HG03575 (cell line): ENCODE results near the gene PAFAH2.

Source experiments
- ATAC-seq: cut with Tn5 transposase; IDR thresholded peaks from one replicate; pipeline ENCODE4 v1.9.1; 2021; ENCODE audit not compliant: unreplicated experiment, insufficient number of reproducible peaks, low FRiP score; ENCODE audit errors: extremely low read depth

Gene PAFAH2

DNA sequence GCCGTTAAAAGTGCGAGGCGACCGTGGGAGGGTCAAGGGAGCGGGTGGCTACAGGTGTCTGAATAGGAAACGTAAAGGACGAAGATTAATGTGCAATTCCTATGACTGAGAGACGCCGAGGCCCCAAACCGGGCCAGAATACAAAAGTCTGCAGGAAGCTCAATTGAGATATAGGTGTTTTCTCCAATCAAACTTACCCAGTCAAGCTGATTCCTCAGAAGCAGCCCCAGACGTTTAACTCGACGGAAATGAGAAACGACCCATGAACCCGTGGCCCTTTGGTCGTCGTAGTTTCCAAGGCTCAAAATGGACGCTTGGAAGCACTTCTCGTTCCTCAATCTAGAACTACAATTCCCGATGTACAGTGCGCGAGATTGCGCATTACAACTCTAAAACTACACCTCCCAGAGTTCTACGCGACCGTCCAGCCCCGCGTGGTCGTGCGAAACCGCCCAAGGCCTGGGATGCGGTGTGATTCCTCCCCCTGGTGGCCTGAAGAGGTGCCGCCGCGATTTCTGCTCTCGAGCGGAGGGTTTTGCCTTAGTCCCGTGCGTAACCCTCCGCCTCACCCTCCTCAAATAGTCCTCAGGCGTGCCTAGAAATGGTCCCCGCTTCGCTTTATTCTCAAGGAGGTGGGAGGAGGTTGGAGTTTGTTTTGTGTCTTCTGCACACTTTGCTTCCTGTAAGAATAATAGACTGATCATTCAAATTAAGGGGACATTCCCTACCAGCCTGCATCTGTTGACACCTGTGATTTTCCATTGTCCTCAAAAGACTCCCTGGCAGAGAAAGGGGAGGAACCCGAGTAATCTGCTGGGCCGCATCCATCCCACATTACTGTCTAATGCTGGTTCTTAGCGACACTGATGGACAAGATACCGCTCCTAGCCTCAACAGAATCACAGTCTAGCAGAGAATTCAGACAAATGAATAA, at the start of gene PAFAH2:
TSS of gene PAFAH2 (minus strand) at position 236 of the 934 bp plus-strand sequence. CDS start 7,247 bp downstream, outside the sequence.
- ATAC-seq = peak; percentile 58

DNA sequence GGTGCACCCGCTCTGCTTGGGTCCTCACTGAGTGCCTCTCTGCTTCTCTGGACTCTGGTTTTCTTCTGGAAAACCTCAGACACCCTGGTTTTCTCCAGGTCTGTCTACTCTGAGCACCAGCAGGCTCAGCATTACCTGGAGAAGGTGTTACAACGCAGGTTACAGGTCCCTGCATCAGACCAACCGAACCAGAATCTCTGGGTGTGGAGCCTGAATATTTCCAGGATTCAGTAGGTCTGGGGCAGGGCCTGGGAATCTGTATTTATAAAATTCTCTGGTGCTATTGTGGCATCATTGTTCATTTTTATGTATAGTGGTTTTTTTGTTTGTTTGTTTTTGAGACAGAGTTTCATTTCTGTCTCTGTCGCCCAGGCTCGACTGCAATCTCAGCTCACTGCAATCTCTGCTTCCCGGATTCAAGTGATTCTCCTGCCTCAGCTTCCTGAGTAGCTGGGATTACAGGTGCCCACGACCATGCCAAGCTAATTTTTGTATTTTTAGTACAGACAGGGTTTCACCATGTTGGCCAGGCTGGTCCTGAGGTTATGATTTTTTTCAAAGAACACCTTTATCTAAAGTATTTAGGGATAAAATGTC, 49.5 kb upstream of the PAFAH2 start:
- ATAC-seq = no peak

DNA sequence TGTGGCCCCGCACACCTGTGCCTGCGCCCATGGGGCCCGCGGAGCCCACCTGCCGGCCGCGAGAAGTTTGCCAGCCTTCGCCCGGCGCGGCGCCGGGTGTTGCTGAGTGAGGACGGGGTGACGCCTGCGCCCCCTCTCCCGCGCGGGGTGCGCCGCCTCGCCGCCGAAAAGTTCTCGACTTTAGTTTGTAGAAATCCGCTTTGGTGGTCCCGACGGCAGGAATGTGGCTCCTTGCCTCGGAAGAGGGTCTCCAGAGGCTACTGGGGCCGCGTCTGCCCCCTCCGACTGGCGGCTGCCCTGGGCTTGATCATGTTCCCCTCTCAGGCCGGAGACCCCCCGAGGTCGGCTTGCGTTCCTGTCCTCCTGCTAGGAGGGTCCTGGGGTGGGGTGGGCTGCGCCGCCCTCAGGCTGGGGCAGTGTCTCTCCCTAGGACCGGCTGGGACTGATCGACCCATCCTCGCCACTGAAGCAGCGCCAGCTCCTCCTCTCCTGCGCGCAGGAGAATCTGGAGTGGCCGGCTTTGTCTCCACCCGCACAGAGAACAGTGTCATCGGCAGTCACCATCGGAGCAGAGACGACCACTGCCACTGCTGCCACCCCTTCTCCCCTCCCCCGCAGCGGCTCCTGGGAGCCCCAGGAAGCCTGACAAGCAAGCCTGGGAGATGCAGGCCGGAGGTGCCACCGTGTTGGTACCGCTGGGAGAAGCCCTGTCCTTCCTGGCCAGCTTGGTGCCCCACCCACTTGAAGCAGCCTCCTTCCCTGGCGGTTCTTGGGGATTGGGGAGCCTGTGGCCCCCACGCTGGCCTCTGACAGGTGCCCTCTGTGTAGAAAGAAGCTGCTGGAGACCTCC, 48.6 kb upstream of the PAFAH2 start:
- ATAC-seq = no peak

DNA sequence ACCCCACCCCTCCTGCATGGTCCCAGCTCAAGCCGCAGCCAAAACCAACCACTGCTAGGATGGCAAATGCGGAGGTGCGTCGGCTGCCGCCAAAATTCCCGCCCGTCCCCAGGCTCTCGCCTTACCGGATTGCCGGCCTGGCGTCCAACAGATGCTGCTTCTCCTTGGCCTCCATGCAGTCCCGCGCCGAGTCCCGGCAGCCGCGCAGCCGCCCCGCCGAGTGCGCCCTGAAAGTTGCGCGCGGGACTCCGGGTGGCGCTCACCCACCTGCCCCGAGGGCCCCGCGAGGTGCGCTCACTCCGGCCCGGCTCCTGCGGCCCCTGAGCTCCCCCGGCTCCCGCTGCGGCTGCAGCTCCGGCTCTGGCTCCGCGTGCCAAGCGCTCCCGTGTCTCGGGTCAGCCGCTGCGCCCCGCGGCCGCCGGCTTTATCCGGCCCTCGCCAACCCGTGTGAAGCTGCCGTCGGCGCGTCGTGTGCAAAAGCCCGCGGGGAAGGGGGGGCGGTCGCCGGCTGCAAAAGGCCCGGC, 47.9 kb upstream of the PAFAH2 start, which contains the start of gene SLC30A2:
TSS of gene SLC30A2 (minus strand) at position 397 of the 524 bp plus-strand sequence. CDS start at position 175, 222 bp downstream.
- no peak for ATAC-seq

DNA sequence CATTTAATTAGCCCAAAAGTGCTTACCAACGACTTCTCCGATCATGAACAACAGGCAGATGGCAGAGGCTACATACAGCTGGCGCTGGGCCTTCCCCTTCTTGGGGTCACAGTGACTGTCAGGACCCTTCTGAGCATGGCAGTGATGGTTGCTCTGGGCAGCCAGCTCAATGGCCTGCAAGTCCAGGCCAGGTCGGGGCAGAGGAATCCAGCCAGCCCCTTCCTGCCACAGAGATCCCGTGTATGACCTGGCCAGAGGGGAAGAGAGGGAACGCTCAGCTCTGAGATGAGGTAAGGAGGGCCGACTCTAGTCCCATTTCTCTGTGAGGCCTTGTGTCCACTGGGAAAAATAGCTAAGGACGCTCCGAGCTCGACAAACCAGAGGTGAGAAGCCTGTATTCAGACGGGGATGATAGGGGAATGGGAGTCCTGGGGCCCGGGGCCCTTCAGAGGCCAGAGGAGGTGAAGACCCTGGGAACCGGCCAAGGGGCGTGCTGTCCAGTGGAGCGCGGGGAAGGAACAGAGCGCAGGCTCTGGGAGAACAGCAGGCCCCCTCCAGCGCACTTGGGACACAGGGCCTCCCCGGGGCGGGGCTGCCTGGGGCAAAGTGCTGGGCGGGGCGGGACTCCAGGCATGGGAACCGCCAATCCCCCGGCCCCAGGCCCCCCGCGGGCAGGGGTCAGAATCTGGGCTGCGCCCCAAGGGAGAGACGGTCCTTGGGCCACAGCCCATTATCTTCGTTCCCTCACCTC, 47.3 kb upstream of the PAFAH2 start:
- no peak for ATAC-seq

DNA sequence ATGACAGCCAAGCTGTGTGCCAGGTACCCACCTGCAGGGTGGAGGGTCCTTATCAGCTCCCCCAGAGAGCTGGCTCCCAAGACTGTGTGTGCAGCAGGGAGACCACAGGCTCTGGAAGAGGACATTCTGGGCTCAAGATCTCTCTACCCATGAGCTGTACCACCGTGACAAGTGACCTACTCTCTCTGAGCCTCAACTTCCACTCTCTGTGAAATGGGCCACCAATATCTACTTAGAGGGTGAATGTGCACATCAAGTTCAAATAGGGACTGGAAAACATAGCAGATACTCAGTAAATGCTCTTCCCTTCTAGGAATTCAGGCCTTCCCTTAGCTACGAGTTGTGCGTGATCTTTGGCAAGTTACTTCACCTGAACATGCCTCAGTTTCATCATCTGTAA, 46.6 kb upstream of the PAFAH2 start:
- no peak for ATAC-seq

GRCh38 chr1:26043765-26044164, 45.9 kb upstream of the PAFAH2 start:
- ATAC-seq = no peak

- no peak for ATAC-seq
Measured at GRCh38 chr1:26041978-26042377, 44.1 kb upstream of the PAFAH2 start.

GRCh38 chr1:26041401-26041800, 43.5 kb upstream of the PAFAH2 start:
- ATAC-seq = no peak

GRCh38 chr1:26038904-26039303, 41.0 kb upstream of the PAFAH2 start:
- no peak for ATAC-seq

- ATAC-seq = no peak
Measured at GRCh38 chr1:26038477-26038876, 40.6 kb upstream of the PAFAH2 start.

DNA sequence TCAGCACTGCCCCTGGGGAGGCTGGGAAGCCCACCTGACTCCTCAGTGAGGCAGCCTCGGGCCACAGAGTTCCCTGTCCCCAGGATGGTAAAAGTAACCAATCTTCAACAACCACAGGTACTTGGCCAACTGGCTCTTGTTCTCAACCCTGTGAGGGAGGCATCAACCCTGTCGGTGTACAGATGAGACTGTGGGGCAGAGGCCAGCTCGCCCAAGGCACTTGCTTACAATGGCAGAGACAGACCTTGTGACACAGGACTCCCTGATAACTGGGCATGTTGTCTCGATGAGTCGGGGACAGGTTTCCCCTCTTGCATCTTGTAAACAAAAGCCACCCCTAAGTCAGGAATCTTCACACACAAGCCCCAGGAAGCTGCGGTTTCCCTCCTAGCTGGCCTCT, 40.0 kb upstream of the PAFAH2 start:
- no peak for ATAC-seq

DNA sequence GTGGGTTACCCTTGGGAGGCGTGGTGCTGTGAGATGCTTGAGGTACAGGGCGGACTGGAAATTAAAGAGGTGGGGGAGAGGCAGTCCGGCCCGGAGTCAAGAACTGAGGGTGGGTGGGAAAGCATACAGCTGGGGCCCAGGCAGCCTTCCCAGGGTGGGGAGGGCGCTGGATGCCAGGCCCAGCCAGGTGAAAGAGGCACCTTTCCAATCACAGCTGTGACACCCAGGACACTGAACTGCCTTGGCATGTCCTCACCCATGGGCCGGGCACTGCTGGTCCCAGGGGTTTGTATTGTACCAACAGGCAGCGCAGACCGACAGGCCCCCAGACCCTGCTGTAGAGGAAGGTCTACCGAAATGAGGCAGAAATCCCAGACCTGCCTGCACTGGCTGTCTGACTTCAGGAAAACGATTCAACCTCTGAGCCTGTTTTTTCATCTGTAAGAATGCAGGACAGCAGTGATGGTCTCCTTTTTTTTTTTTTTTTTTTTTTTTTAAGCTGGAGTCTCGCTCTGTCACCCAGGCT, 39.0 kb upstream of the PAFAH2 start:
- no peak for ATAC-seq

DNA sequence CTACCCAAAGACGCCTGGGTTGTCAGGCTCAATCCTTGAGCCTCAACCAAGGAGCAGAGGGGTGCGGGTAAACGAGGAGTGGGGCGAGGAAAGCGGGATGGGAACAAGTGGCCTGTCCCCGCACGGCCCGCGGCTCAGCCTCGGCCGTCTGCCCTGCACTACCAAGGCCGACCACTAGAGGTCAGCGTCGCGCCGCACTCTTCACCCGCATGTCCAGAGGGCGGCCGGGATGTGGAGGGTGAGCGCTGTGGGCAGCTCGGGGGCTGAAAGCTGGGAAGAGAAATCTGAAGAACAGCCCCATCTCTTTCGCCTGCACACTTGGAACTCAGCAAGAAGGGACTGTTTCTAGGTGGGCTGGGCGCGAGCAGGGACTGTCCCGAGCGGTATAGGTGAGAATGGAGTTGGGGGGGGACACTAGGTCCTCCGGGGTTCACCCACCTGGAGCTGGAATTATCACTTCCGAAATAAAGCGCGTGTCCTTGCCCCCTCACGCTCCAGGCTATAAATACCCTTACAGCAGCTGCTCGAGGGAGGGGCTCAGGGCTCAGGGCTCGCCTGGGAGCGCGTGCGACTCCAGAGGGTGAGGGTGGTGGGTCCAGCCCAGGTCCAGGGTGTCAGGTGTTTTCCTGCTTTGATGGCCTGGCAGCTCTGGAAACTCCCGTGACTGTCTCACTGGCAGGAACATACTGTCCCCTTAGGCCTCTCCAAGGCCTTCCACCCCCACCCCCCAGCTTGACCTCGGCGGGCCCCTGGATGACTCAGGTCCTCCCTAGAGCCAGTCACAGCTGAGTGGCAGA, 38.3 kb upstream of the PAFAH2 start:
- peak; percentile 53 for ATAC-seq

- no peak for ATAC-seq
Measured at GRCh38 chr1:26035203-26035958, 37.5 kb upstream of the PAFAH2 start.

- no peak for ATAC-seq
Measured at GRCh38 chr1:26034504-26035202, 36.8 kb upstream of the PAFAH2 start.
